Measurements from ENCODE around the gene C11orf98.
"Not testable (repeated sequence)": the region's sequence is repeated elsewhere in the genome, so short reads cannot be mapped to it uniquely, and the experiment has no call there.

C11orf98 gene

DNA sequence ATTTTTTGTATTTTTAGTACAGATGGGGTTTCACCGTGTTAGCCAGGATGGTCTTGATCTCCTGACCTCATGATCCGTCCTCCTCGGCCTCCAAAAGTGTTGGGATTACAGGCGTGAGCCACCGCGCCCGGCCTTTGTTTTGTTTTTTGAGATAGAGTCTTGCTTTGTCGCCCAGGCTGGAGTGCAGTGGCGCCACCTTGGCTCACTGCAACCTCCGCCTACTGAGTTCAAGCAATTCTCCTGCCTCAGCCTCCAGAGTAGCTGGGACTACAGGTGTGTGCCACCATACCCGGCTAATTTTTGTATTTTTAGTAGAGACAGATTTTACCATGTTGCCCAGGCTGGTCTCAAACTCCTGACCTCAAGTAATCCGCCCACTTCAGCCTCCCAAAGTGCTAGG lies 14.7 kb downstream of the C11orf98 start:
- not testable (repeated sequence) for DNase-seq (ENCODE audit: low read depth in 3 of 3)

DNA sequence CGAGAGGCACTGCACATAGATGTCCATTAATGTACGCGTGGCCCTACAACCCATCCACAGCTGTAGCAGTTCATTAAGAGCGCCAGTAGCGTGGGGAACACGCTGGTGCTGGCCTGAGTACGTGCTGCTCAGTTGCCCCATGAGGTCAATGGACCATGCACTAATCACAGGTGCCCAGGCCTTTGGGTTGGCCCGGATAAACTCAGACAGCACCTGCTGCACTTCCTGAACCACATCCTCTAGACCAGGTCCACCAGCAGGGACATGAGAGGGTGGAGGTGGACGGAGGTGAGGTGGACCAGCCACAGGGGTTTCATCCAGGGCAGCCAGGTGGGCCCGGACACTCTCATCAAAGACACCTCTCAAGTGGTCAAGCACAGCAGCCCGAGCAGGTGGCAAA lies 15.5 kb downstream of the C11orf98 start:
- DNase-seq (ENCODE audit: low read depth in 3 of 3) = no peak

GRCh38 chr11:62648967-62649364 lies 16.0 kb downstream of the C11orf98 start:
- no peak for DNase-seq (ENCODE audit: low read depth in 3 of 3)

- no peak for DNase-seq (ENCODE audit: low read depth in 3 of 3)
These were observed 16.6 kb downstream of the C11orf98 start for GRCh38 chr11:62648185-62648966.

GRCh38 chr11:62647609-62648005 lies 17.4 kb downstream of the C11orf98 start:
- no peak for DNase-seq (ENCODE audit: low read depth in 3 of 3)

DNA sequence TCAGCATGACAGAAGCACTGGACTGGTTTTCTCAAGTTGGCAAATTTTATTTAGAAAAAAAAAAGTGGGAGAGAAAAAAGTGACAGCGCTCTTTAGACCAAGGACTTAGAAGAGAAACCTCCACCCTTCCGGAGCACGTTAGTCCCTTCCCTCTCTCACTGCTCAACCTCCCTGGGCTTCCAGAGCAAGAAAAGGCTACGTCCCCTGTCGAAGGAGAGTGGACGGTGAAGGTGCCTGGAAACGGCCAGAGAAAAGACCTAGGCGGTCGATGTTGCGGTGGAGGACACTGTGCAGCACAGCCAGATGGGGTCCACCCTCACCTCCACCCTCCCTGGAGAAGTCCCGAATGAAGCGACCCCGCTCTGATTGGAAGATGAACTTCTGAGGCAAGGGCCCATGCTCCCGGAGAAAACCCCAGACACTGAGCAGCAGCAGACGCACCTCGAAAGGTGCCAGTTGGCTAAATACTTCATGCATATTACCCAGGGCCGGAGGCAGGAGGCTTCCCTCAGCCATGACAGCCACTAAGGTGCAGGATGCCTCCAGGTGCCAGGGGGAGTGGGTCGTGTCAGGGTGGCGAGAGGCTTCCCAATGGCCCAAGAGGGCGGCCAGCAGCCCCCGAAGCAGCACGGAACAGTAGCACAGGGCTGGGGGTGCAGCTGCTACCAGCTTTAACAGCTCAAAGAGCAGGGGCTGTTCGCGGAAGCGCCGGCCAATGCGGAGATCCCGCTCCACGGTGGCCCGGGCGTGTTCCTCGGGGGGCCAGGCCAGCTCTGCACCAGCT lies 18.0 kb downstream of the C11orf98 start:
- no peak for DNase-seq (ENCODE audit: low read depth in 3 of 3)

DNA sequence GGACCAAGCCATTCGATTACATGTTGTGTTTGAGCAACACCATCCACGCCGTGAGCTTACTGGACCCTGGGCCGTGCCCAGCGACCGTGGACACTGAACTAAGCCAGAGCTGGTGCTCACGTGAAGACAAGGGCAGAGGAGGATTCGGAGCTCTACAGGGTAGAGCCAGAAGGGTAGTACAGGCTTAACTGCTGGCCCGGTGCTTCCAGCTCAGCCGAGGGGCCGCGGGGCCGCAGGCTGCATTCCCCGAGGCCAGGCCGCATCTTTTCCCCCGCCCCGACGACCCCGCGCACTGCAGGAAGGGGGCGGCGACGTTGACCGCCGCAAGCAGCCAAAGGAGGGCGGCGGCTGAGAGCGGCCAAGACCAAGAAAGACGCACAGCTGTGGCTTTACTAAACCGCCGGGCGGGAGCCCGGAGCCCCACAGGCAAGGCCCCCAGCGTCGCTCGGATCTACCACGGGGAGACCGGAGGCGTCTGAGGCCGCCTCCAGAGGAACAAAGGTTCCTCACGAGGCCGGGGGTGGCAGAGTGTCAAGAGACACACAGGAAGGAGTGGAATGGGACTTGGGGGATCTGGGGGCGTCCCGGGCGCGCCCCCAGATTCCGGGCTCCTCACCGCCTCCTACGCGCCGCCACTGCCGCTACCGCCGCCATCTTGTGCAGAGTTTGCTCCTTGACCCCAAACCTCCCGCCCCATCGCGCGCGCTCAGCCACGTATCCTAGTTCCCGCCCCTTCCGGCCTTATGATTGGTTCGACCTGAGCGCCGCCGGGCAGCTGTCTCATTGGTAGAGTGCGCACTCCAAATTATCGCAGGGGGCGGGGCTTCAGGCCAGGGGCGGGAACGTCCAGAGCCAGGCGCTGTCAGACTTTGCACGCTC lies 18.8 kb downstream of the C11orf98 start, which contains the start of gene GANAB:
GANAB (minus strand) TSS at position 668 of the 879 bp plus-strand sequence; CDS start at position 654, 14 bp downstream.
- peak; percentile 99 to 100 (median 99) for DNase-seq (ENCODE audit: low read depth in 3 of 3)

DNA sequence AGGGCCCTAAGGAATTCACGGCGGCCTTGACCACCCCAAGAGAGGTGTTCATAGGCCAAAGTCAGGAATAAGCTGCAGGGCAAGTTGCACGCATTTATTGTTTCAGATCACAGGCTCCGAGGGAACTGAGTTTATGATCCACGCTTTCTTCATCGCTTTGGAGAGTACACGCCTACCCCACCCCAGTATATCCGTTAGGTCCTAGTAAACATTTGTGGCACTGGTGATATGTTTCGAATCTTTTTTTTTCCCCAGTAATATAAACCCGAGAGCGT lies 19.4 kb downstream of the C11orf98 start:
- no peak for DNase-seq (ENCODE audit: low read depth in 3 of 3)

DNA sequence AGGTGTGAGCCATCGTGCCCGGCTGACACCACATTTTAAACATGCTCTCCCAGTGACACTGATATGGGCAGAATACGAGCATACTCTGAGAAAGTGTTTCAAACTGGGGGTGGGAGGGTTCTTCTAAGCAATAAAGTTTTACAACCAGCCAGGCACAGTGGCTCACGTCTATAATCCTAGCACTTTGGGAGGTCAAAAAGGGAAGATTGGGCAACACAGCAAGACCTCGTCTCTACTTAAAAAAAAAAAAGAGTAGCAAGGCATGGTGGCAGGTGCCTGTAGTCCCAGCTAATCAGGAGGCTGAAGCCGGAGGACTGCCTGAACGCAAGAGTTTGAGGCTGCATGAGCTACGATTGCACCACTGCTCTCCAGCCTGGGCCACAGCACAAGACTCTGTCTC lies 20.8 kb downstream of the C11orf98 start:
- DNase-seq (ENCODE audit: low read depth in 3 of 3) = no peak

GRCh38 chr11:62632492-62632891 lies 32.5 kb downstream of the C11orf98 start:
- no peak for DNase-seq (ENCODE audit: low read depth in 3 of 3)

DNA sequence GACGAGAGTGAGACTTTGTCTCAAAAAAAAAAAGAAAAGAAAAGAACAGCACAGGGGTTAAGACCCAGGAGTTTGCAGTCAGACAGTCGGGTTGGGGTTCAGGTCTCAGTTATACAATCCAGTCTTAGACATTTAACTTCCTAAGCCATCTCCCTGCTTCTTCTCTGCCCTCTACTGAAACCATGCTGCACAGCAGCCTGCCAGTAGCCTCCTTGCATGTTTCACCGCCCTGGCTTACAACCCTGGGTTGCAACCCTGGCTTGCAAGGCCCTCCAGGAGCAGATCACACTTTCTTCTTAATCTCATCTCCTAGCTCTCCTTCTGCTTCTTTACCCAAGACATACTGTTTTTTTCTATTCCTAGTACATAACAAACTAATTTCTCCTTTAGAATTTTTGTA lies 37.3 kb downstream of the C11orf98 start:
- no peak for DNase-seq (ENCODE audit: low read depth in 3 of 3)

GRCh38 chr11:62622476-62623089 lies 42.4 kb downstream of the C11orf98 start:
- no peak for DNase-seq (ENCODE audit: low read depth in 3 of 3)

GRCh38 chr11:62621567-62622470 lies 43.2 kb downstream of the C11orf98 start, which contains the start of gene B3GAT3:
Gene B3GAT3, minus strand, starts transcription at chr11:62621986. Its CDS starts 39 bp downstream, at chr11:62621947.
- DNase-seq (ENCODE audit: low read depth in 3 of 3) = peak; percentile 93 to 95 (median 94)

- DNase-seq (ENCODE audit: low read depth in 3 of 3) = no peak
These were observed 43.9 kb downstream of the C11orf98 start for GRCh38 chr11:62621027-62621566.

DNA sequence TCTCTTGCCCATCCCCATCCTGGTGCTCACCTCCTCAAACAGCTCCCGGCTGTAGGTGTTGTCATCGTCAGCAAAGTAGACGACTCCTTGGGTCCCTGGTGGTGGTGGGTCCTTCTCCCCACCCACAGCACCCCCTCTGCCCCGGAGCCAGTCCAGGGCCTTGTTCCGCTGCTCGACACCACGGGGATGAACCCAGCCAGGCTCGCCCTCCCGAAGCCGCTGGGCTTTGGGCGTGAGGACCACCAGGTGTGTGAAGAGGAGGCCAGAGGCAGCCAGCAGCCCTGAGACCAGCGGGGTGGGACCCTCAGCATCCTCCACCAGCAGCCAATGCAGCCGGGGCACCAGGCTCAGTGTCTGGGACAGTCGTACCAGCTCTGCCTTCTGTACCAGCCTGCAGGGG lies 48.1 kb downstream of the C11orf98 start:
- DNase-seq (ENCODE audit: low read depth in 3 of 3) = not testable (repeated sequence)

- DNase-seq (ENCODE audit: low read depth in 3 of 3) = no peak
These were observed 49.5 kb downstream of the C11orf98 start for GRCh38 chr11:62615521-62615920.

DNA sequence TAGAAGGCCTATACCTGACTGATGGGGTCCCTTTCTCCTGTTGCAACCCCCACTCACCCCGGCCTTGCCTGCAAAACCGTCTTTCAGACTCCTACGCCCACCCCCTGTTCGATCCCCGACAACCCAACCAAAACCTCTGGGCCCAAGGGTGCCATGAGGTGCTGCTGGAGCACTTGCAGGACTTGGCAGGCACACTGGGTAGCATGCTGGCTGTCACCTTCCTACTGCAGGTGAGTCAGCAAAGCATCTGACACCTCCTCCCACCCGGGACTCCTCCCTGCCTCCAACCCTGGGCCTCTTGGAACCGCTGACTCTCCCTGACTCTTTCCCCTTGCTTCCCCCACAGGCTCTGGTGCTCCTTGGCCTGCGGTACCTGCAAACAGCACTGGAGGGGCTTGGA lies 50.7 kb downstream of the C11orf98 start:
- peak; percentile 39 to 46 (median 44) for DNase-seq (ENCODE audit: low read depth in 3 of 3)

- no peak for DNase-seq (ENCODE audit: low read depth in 3 of 3)
These were observed 51.7 kb downstream of the C11orf98 start for GRCh38 chr11:62613291-62613778.
